Measurements from ENCODE around the gene STK24. TPM values are rescaled to one million over a fixed set of nuclear protein-coding genes. Genes with fewer than 3 reads are reported as not detected.

The STK24 gene
- total RNA-seq, 1 donor from 2014 or later: 66.2 TPM

DNA sequence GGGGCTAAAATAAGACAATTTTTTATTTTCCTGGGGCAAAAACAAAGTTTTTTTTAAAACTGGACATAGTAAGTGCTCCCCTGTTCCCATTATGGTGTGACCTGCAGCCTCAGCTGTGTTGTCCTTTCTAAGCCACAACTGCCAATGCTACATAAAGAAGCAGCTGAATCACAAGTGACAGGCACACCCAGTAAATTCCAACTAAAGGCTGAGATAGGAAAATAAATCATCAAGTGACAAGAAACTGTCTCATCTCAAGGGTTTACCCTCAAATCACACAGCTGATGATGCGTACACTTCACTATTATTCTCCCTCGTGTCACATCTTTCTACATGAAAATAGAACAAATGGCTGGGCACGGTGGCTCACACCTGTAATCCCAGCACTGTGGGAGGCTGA lies 28.7 kb downstream of the STK24 start:
- no peak for TF ChIP-seq CTCF (IDR thresholded peaks at IDR 0.05; ENCODE audit: borderline replicate concordance)
- Histone ChIP-seq H3K4me3 (no peak overlapping the region), H3K27ac (replicated peaks) (no peak overlapping the region), H3K36me3 (peaks cover 14% of the 10 kb centered on the region), H3K9me3 (replicated peaks) (no peaks in the 10 kb centered on the region), H3K27me3 (ENCODE audit: low read depth) (no peaks in the 10 kb centered on the region), H3K4me1 (peaks cover 70% of the 10 kb centered on the region)
- no peak for DNase-seq
- intact Hi-C loops (cut with micrococcal nuclease): no loop called here

DNA sequence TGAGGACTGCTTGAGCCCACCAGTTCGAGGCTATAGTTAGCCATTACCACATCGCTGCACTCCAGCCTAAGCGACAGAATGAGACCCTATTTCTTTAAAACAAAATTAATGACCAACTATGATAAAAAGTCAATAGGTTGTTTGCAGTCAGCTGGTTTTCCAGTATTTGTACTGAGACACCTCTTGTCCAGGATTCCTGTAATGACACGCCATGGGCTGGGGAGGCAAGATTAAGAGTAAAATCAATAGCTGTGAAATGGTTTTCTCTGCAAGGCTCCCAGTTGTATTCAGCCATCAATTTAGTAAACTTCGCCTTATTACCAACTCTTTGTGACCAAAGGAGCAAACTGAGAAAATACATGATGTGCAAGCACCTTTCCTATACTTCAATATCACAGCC lies 29.5 kb downstream of the STK24 start:
- TF ChIP-seq CTCF (IDR thresholded peaks at IDR 0.05; ENCODE audit: borderline replicate concordance): no peak
- no peak overlapping the region for H3K4me3 ChIP-seq
- H3K4me1 ChIP-seq: peaks cover 70% of the 10 kb centered on the region
- DNase-seq: no peak
- intact Hi-C loops (cut with micrococcal nuclease): no loop called here
- no peaks in the 10 kb centered on the region for H3K9me3 ChIP-seq (replicated peaks)
- H3K27me3 ChIP-seq (ENCODE audit: low read depth): no peaks in the 10 kb centered on the region
- peaks cover 14% of the 10 kb centered on the region for H3K36me3 ChIP-seq
- no peak overlapping the region for H3K27ac ChIP-seq (replicated peaks)

DNA sequence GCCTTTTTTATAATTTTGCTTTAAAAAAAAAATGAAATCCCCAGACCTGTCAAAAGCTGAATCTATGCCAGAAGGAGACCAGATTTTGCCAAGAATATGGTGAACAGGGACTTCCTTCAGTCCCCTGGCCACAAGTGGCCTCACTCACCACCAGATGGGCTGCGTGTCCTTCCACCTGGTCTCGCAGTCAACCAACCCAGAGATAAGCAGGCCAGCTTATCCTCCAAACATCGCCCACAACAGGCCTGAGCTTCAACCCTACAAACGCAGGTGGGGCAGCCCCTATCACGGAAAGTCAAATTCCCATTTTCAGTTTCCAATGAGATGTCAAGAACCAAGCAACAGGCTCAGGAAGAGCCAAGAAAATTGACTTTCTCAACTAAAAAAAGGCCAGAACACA lies 30.5 kb downstream of the STK24 start:
- peaks cover 14% of the 10 kb centered on the region for H3K36me3 ChIP-seq
- no peaks in the 10 kb centered on the region for H3K27me3 ChIP-seq (ENCODE audit: low read depth)
- TF ChIP-seq CTCF (IDR thresholded peaks at IDR 0.05; ENCODE audit: borderline replicate concordance): no peak
- no peak for DNase-seq
- H3K9me3 ChIP-seq (replicated peaks): no peaks in the 10 kb centered on the region
- intact Hi-C loops (cut with micrococcal nuclease): no loop called here
- no peak overlapping the region for H3K27ac ChIP-seq (replicated peaks)
- H3K4me1 ChIP-seq: peaks cover 80% of the 10 kb centered on the region
- H3K4me3 ChIP-seq: no peak overlapping the region

GRCh38 chr13:98544104-98544710 lies 32.7 kb downstream of the STK24 start:
- H3K27ac ChIP-seq (replicated peaks): peak overlapping the region; percentile 64
- intact Hi-C loops (cut with micrococcal nuclease): no loop called here
- H3K4me3 ChIP-seq: peak overlapping the region; percentile 45

DNA sequence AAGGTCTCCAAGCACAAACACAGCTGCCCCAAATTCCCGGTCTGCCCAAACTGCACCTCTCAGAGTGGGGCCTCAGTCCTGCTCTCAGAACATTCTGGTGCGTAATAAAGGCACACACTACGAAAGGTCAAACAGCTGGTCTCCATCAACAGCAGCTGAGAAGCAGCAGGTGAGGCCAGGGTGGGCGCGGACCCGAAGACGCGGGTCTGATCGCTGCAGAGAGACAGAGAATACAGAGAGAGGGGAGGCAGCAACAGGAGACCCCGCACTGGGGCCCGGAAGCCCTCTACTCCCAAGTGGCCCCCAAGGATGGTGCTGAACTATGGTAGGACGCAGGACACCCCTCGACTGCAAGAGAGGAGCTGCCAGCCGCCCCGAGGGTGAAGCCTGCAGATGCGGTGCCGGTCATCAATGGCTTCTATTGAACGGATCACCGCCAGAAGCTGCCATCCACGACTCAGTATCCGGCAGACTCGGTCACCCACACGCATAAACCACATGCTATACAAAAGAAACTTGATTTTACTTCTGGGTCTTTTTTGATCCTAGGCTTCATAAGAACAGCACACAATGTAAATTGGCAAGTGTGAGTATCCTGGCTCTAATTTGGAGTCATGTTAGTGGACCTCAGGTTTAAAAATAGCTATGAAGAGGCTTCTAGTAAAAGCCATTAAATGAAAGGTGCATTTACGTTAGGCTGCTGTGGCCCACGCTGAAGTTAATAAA lies 33.4 kb downstream of the STK24 start:
- Histone ChIP-seq H3K36me3 (no peaks in the 10 kb centered on the region), H3K4me1 (peaks cover 92% of the 10 kb centered on the region), H3K27me3 (ENCODE audit: low read depth) (no peaks in the 10 kb centered on the region), H3K9me3 (replicated peaks) (no peaks in the 10 kb centered on the region), H3K4me3 (peak overlapping the region; percentile 45), H3K27ac (replicated peaks) (peak overlapping the region; percentile 64)
- DNase-seq: no peak
- no peak for TF ChIP-seq CTCF (IDR thresholded peaks at IDR 0.05; ENCODE audit: borderline replicate concordance)
- intact Hi-C loops (cut with micrococcal nuclease): no loop called here

More at GRCh38 chr13:98544104-98544710, 32.7 kb downstream of the STK24 start:
- no peaks in the 10 kb centered on the region for H3K9me3 ChIP-seq (replicated peaks)
- DNase-seq: no peak
- no peak for TF ChIP-seq CTCF (IDR thresholded peaks at IDR 0.05; ENCODE audit: borderline replicate concordance)
- H3K4me1 ChIP-seq: peaks cover 92% of the 10 kb centered on the region
- no peaks in the 10 kb centered on the region for H3K27me3 ChIP-seq (ENCODE audit: low read depth)
- H3K36me3 ChIP-seq: peaks cover 3% of the 10 kb centered on the region

Measured in left ventricle myocardium inferior (tissue), 1 donor.